Measurements from ENCODE around the gene CD300LD. TPM values are rescaled to one million over a fixed set of nuclear protein-coding genes. Genes with fewer than 3 reads are reported as not detected.

The CD300LD gene
- total RNA-seq, 1 experiment from 2014 or later = not detected

GRCh38 chr17:74547264-74547663, 44.8 kb downstream of the CD300LD start:
- DNase-seq (ENCODE audit: low read depth, low spot score) = no peak
- no peak for ATAC-seq
- TF ChIP-seq SIN3A (IDR thresholded peaks at IDR 0.05; ENCODE audit: borderline replicate concordance, insufficient read depth, low read depth, low read length) (no peak), REST (IDR thresholded peaks at IDR 0.05; ENCODE audit: insufficient read depth in 1 of 2, low read depth in 2 of 2, low read length in 1 of 2) (no peak), CTCF (IDR thresholded peaks at IDR 0.05) (no peak), TCF7L2 (IDR thresholded peaks at IDR 0.05; ENCODE audit: low read depth, low read length) (no peak), POLR2AphosphoS5 (IDR thresholded peaks at IDR 0.05; ENCODE audit: low read depth, low read length) (no peak)
- in situ Hi-C loops (cut with HindIII; ENCODE audit: low pct_unique_long_range_greater_than_20kb, low sequenced_read_pairs) = no loop called here
- no peaks in the 10 kb centered on the region for H3K9me3 ChIP-seq (ENCODE audit: control insufficient read depth, insufficient read depth, low read depth, low read length)
- intact Hi-C loops (cut with micrococcal nuclease; ENCODE audit: unreplicated experiment) = no loop called here
- BruUV-seq (replicated peaks) = no TSS peak
- no peaks in the 10 kb centered on the region for H3K36me3 ChIP-seq (ENCODE audit: control insufficient read depth, insufficient read depth, low read length)
- H3K27me3 ChIP-seq (ENCODE audit: control insufficient read depth, insufficient read depth, low read length) = no peaks in the 10 kb centered on the region
- H3K4me3 ChIP-seq (ENCODE audit: low read depth in 2 of 2, low read length in 2 of 2) = no peak overlapping the region
- ChIA-PET CTCF (no interaction called here), POLR2A (no interaction called here)
- H3K27ac ChIP-seq (ENCODE audit: low read length) = no peak overlapping the region
- no peaks in the 10 kb centered on the region for H3K4me1 ChIP-seq (ENCODE audit: control insufficient read depth, insufficient read depth, low read length)

- in situ Hi-C loops (cut with HindIII; ENCODE audit: low pct_unique_long_range_greater_than_20kb, low sequenced_read_pairs) (no loop called here), intact Hi-C loops (cut with micrococcal nuclease; ENCODE audit: unreplicated experiment) (no loop called here)
- ATAC-seq (no peak), DNase-seq (ENCODE audit: low read depth, low spot score) (no peak)
- Histone ChIP-seq H3K27ac (ENCODE audit: low read length) (no peak overlapping the region), H3K9me3 (ENCODE audit: control insufficient read depth, insufficient read depth, low read depth, low read length) (no peaks in the 10 kb centered on the region), H3K4me1 (ENCODE audit: control insufficient read depth, insufficient read depth, low read length) (no peaks in the 10 kb centered on the region), H3K36me3 (ENCODE audit: control insufficient read depth, insufficient read depth, low read length) (no peaks in the 10 kb centered on the region), H3K4me3 (ENCODE audit: low read depth in 2 of 2, low read length in 2 of 2) (no peak overlapping the region), H3K27me3 (ENCODE audit: control insufficient read depth, insufficient read depth, low read length) (no peaks in the 10 kb centered on the region)
- no TSS peak for BruUV-seq (replicated peaks)
- TF ChIP-seq SIN3A (IDR thresholded peaks at IDR 0.05; ENCODE audit: borderline replicate concordance, insufficient read depth, low read depth, low read length) (no peak), CTCF (IDR thresholded peaks at IDR 0.05) (no peak), TCF7L2 (IDR thresholded peaks at IDR 0.05; ENCODE audit: low read depth, low read length) (no peak), REST (IDR thresholded peaks at IDR 0.05; ENCODE audit: insufficient read depth in 1 of 2, low read depth in 2 of 2, low read length in 1 of 2) (no peak), POLR2AphosphoS5 (IDR thresholded peaks at IDR 0.05; ENCODE audit: low read depth, low read length) (no peak)
- ChIA-PET POLR2A (no interaction called here), CTCF (no interaction called here)
Observed at GRCh38 chr17:74546586-74546985, 45.5 kb downstream of the CD300LD start.

Measured in Panc1 (cell line).